Sigmoid colon (tissue), 4 donors: Measurements from ENCODE around the gene MZT2A.
"Not testable (repeated sequence)": the region's sequence is repeated elsewhere in the genome, so short reads cannot be mapped to it uniquely, and the experiment has no call there.

Experiments
- CTCF ChIP-seq, 4 experiments: fragments of 450-650 bp in 3 of 4; fragments of 200-600 bp in 1 of 4; IDR thresholded peaks; one replicate each; pipeline ENCODE4 v1.5.1; 2016 to 2019; ENCODE audit warnings: antibody characterized with exemption in 4 of 4, mild to moderate bottlenecking in 3 of 4, moderate library complexity in 2 of 4
- EP300 ChIP-seq, 4 donors: sonication (generic); formaldehyde crosslinking; IDR thresholded peaks; one replicate each; pipeline ENCODE4 v1.6.1; 2017; ENCODE audit warnings: antibody characterized with exemption in 4 of 4
- POLR2A ChIP-seq, 2 donors: fragments of 450-650 bp; IDR thresholded peaks; one replicate each; pipeline ENCODE4 v1.6.1; 2016; ENCODE audit warnings: antibody characterized with exemption in 2 of 2, mild to moderate bottlenecking in 2 of 2, moderate library complexity in 2 of 2
- POLR2AphosphoS5 ChIP-seq, 4 donors: sonication (generic); formaldehyde crosslinking; IDR thresholded peaks; one replicate each; pipeline ENCODE4 v1.6.1; 2017; ENCODE audit warnings: antibody characterized with exemption in 4 of 4

DNA sequence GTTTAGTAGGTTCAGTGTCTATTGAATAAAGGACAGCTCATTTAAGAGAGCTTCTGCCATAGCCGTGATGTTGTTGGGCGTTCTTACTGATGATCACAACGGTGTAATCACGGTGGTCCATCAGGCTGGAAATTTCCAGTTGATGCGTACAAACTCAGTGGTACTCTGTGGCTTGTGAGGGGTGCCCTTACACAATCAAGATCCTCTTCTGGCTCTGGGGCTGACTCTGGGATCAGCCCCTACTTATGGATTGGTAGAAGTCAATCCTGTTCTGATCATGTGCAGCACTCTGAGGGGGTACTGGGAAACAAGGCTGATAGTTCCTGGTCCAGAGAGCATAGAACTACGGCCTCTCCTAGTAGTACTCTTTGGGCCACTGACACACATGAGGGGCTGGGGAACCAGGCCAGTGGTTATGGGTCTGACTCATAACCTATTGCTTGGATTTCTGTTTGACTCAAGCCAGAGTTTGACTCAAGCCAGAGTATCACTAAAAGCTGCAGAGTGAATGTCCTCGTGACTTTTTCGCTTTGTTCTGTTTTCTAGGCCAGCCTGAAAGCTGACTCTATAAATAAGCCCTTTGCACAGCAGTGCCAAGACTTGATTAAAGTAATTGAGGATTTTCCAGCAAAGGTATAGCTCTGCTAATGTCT, 6.2 kb upstream of the MZT2A start:
- not testable (repeated sequence) for TF ChIP-seq POLR2AphosphoS5, CTCF, POLR2A, EP300 (IDR thresholded peaks at IDR 0.05)
